Activated T-cell treated with anti-CD3 and anti-CD28 coated beads, Interleukin-2, amount 50 U/mL, for 72 hours (primary cell): ENCODE measurements around the gene PRSS56. TPM values are rescaled to one million over a fixed set of nuclear protein-coding genes. Genes with fewer than 3 reads are reported as not detected.
A peak's percentile ranks its signal among the peaks of the same experiment; 100 is the strongest.

Source experiments
- ATAC-seq, 2 donors: fragments of 150-1000 bp; cut with Tn5 transposase; replicated peaks in 1 of 2; 2 replicates each; pipeline ENCODE4 v1.10.0; 2021; ENCODE audit warnings: moderate library complexity in 2 of 2, mild to moderate bottlenecking in 1 of 2
- DNase-seq, 2 donors: peaks; one replicate each; pipeline ENCODE4 v3.0.0; 2021 to 2022; ENCODE audit warnings: mixed read lengths in 1 of 2
- H3K27ac Mint-ChIP-seq: one replicate; pipeline ENCODE4 v1.8.0; 2022; ENCODE audit warnings: mild to moderate bottlenecking, moderate library complexity, mixed read lengths
- H3K27me3 Mint-ChIP-seq: one replicate; pipeline ENCODE4 v1.8.0; 2022; ENCODE audit warnings: low read depth, mixed read lengths
- H3K36me3 Mint-ChIP-seq, 2 donors: one replicate each; pipeline ENCODE4 v1.8.0; 2022; ENCODE audit warnings: mixed read lengths in 2 of 2, mild to moderate bottlenecking in 1 of 2; ENCODE audit not compliant: insufficient read depth in 2 of 2
- H3K4me1 Mint-ChIP-seq: one replicate; pipeline ENCODE4 v1.8.0; 2022; ENCODE audit warnings: low read depth, mixed read lengths
- H3K4me3 Mint-ChIP-seq, 2 donors: one replicate each; pipeline ENCODE4 v1.8.0; 2022; ENCODE audit warnings: mild to moderate bottlenecking in 2 of 2, mixed read lengths in 2 of 2, moderate library complexity in 2 of 2
- H3K9me3 Mint-ChIP-seq, 2 donors: one replicate each; pipeline ENCODE4 v1.8.0; 2022; ENCODE audit warnings: mixed read lengths in 2 of 2
- total RNA-seq, 2 donors: library from RNA; stranded (reverse); gene quantifications; one replicate each; pipeline ENCODE4 v1.2.3, GENCODE V29; 2022

PRSS56 gene
- under 1 TPM in 1 of 2 donors, not detected in 1; 0.39 TPM for total RNA-seq

DNA sequence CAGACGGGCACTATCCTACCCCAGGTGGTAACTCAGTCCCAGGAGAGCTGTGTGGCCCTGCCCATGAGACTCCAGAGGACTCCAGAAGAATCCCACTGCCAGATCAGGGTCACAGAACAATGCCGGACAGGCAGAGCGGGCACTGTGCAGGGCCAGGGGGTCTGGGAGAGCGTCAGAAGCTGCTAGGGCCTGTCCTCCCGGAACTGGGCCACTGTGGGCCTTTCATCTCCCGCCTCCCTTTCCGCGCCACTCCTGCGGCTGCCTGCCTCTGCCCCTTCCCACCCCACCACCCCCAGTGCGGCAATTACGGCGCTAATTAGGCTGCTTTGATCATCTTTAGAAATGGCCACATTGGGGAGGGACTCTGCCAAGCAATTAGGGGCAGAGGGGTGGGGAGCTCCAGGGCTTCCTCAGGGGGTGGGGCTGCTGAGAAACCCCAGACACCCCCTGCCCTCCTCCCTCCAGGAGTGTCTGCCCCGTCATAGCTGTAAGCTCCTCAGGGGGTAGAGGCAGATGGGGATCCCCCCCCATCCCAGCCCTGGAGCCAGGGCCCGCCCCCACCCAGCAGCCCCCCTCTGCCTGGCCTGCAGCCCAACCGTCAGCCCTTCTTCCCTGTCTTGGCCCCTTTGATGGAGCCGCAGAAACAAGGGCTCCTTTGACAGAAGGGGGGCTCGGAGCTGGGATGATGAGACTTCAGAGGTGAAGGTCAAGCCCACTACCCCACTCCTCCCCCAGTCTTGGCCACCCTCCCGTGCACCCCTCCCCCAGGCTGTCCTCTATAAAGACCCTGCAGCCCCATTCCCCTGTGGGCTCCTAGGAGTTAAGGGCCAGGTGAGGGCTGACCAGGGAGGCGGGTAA is at the start of gene PRSS56:
Gene PRSS56, plus strand, starts transcription at position 808 of the 858 bp plus-strand sequence. CDS start 211 bp downstream, outside the sequence.
- peaks cover 9% of the 10 kb centered on the region for H3K4me1 Mint-ChIP-seq
- no peaks in the 10 kb centered on the region for H3K36me3 Mint-ChIP-seq
- H3K27me3 Mint-ChIP-seq = peaks cover 29% of the 10 kb centered on the region
- no peaks in the 10 kb centered on the region for H3K9me3 Mint-ChIP-seq
- H3K4me3 Mint-ChIP-seq = no peak within 1 kb of the TSS
- H3K27ac Mint-ChIP-seq = no peak within 1 kb of the TSS
- ATAC-seq = no peak
- DNase-seq = no peak

DNA sequence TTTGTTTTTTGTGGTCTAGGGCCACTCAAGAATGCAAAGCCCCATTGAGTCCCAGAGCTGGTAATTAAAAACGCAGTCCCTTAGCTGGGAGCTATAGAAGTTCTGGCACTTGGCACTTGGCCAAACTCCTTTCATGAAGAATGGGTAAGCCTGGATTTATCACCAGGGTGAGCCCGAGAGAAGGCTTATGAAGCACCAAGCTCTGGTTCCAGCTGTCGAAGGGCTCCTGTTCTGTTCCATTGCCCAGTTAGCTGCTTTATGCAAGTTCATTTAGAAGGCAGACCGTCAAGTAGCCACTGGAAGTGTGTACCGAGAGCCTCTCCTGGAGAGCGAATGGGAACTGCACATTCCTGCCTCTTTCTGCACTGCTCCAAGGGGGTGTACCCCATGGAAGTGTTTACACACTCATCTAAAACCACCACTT is 46.7 kb upstream of the PRSS56 start:
- ATAC-seq (no peak), DNase-seq (no peak)
- H3K9me3 Mint-ChIP-seq = peaks cover 12 to 14% of the 10 kb centered on the region in 2 donors
- peaks cover 6% of the 10 kb centered on the region in 2 donors for H3K36me3 Mint-ChIP-seq
- H3K4me3 Mint-ChIP-seq = no peak overlapping the region
- peaks cover 45% of the 10 kb centered on the region for H3K27me3 Mint-ChIP-seq
- H3K27ac Mint-ChIP-seq = no peak overlapping the region
- no peaks in the 10 kb centered on the region for H3K4me1 Mint-ChIP-seq

DNA sequence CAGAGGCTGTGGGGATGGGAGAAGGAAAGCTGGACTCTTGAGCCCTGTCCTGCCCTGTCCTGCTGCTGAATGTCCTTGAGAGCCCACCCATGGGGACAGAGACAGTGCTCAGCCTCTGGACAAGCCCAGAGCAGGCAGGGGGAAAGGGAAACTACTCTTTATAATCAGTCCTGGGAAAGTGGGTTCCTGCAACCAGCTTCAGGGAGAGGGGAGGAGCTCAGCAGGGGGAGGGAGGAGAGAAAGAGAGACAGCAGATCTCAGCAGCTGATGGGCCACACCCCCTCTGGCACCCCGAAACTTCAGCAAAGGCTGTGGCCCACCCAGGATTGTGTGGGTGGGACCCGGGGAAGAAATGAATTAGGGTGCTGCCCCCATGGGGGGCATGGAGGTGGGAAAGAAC is 44.1 kb upstream of the PRSS56 start:
- DNase-seq = no peak
- ATAC-seq = no peak
- Mint-ChIP-seq H3K36me3 (peaks cover 6% of the 10 kb centered on the region in 2 donors), H3K4me3 (no peak overlapping the region), H3K4me1 (no peaks in the 10 kb centered on the region), H3K9me3 (peaks cover 12 to 14% of the 10 kb centered on the region in 2 donors), H3K27ac (no peak overlapping the region), H3K27me3 (peaks cover 28% of the 10 kb centered on the region)

DNA sequence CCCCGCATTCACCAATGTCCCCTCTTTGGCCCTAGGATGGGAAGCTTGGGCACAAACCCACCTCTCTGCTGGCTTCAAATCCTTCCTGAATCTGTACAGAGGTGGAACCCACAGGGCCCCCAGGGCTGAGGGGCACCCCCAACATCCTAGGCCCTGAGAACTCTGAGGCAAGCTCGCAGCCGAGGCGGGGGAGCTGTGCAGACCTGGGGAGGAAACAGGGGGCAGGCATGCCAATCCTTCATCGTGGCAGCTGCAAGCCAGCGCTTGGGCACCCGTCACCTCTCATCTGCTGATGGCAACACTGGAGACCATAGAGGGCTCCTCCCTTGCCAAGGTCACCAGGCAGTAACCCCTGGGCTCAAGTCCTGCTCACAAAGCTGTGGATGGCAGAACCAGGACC is 43.4 kb upstream of the PRSS56 start:
- Mint-ChIP-seq H3K4me1 (no peaks in the 10 kb centered on the region), H3K27ac (no peak overlapping the region), H3K36me3 (peaks cover 4 to 5% of the 10 kb centered on the region in 2 donors), H3K27me3 (peaks cover 21% of the 10 kb centered on the region), H3K9me3 (peaks cover 8 to 10% of the 10 kb centered on the region in 2 donors), H3K4me3 (no peak overlapping the region)
- ATAC-seq (no peak), DNase-seq (no peak)

DNA sequence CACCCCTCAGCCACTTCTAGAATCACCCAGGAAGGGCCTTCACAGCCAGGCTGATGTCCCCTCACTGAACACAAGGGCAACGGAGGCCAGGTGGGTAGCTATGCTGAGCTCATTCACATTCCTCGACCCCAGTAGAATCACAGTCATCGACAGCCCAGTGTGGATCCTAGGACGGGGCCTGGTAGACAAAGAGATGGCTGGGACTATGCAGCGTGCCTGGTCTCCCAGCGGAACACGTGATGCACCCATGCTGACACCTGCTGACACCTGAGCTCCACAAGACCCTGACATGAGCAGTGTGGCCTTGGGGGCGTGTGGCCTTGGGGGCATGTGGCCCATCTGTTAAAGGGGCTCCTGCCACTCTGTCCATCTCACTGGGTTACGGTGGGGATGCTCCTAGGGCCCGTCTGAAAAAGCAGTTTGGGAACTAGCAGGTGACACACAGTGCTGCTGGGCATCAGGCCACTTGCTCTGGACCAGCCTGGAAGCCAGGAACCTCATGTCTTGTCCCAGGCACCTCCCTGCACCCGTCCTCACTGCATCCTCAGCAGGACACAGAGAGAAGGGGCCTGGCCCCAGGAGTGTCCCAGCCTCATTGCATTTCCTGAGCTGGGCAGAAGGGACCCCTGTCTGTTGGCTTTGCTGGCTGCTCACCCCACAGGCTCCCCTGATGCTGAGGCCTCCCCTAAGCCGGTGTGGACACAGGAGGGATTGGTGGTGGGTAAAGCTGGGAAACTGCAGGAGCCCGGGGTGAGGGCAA is 42.3 kb upstream of the PRSS56 start:
- ATAC-seq (no peak), DNase-seq (no peak)
- H3K4me3 Mint-ChIP-seq = no peak overlapping the region
- H3K9me3 Mint-ChIP-seq = peaks cover 1% of the 10 kb centered on the region in 2 donors
- peaks cover under 1 to 2% of the 10 kb centered on the region in 2 donors for H3K36me3 Mint-ChIP-seq
- H3K4me1 Mint-ChIP-seq = no peaks in the 10 kb centered on the region
- H3K27ac Mint-ChIP-seq = no peak overlapping the region
- H3K27me3 Mint-ChIP-seq = peaks cover 10% of the 10 kb centered on the region

DNA sequence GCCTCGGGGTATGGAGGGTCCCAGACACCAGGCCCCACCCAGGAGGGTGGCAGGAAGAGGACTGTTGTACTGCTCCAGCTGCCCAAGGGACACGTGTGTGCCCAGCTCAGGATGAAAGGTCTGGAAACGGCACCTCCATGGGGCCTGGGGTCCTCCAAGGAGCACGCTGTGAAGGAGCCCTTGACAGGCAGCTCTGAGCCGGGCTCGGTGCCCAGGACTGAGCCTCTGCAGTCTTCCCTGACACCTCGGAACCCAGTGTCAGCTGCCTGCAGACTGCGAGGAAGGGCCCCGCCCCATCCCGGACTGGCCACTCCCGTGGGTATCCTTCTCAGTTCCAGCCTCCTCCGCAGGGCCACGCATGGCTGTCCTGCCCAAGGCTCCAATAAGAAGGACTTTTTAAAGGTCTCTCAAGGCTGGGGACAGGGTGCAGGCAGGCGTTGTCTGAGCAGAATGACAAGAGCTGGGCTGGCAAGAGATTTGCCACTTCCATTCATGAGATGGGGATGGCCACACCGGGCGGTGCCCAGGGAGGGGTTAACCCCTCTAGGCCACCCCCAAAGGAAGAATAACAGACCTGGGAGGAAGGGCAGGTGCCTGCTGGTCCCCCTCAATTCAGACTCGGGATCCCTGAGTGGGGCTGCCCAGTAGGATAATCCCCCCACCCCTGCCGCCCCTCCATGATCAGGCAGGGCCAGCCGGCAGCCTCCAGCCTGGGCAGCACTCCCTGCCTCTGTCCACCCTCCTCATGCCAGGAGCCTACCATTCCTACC is 41.4 kb upstream of the PRSS56 start:
- Mint-ChIP-seq H3K36me3 (no peaks in the 10 kb centered on the region), H3K27ac (no peak overlapping the region), H3K4me3 (no peak overlapping the region), H3K27me3 (peaks cover 7% of the 10 kb centered on the region), H3K9me3 (no peaks in the 10 kb centered on the region), H3K4me1 (no peaks in the 10 kb centered on the region)
- DNase-seq (no peak), ATAC-seq (no peak)

DNA sequence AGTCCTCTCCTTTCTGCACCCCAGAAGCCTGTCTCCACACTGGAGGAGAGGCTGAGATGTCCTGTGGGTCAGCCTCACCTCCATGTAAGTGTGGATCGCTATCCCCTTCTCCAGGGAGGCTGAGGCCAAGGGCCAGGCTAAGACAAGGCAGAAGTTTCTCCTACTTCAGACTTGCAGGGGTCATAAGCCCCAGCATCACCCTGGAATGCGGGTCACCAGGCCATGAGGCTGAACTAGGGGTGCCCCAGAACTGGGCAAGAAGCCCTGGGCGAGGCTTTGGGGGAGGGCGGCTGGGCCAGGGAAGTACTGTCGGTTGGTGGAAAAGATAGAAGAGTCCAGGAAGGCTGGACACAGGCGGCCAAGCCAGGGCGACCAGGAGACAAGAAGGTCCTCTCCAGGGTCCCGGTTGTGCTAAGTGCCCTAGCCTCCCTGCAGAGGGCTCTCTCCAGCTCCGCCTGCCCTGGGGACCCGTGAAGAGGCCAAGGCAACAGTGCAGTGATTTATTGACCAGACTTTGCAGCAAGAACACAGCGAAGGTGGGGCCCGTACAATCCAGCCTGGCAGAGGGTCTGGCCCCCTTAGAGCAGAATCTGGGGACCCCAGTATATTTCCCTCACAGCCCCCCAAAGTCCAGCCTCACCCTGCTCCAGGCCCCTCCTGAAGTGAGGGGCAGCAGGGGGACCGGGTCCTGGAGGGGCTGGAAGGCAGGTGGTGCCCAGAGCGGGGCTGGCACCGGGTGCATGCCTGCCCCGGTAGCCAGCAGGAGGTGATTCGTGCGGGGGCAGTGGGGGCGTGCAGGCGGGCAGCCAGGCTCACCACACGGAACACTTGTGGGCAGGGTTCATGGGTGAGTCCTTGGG is 40.6 kb upstream of the PRSS56 start:
- Mint-ChIP-seq H3K27ac (no peak overlapping the region), H3K36me3 (no peaks in the 10 kb centered on the region), H3K9me3 (no peaks in the 10 kb centered on the region), H3K4me3 (no peak overlapping the region), H3K4me1 (no peaks in the 10 kb centered on the region), H3K27me3 (peaks cover 7% of the 10 kb centered on the region)
- DNase-seq = no peak
- no peak for ATAC-seq

DNA sequence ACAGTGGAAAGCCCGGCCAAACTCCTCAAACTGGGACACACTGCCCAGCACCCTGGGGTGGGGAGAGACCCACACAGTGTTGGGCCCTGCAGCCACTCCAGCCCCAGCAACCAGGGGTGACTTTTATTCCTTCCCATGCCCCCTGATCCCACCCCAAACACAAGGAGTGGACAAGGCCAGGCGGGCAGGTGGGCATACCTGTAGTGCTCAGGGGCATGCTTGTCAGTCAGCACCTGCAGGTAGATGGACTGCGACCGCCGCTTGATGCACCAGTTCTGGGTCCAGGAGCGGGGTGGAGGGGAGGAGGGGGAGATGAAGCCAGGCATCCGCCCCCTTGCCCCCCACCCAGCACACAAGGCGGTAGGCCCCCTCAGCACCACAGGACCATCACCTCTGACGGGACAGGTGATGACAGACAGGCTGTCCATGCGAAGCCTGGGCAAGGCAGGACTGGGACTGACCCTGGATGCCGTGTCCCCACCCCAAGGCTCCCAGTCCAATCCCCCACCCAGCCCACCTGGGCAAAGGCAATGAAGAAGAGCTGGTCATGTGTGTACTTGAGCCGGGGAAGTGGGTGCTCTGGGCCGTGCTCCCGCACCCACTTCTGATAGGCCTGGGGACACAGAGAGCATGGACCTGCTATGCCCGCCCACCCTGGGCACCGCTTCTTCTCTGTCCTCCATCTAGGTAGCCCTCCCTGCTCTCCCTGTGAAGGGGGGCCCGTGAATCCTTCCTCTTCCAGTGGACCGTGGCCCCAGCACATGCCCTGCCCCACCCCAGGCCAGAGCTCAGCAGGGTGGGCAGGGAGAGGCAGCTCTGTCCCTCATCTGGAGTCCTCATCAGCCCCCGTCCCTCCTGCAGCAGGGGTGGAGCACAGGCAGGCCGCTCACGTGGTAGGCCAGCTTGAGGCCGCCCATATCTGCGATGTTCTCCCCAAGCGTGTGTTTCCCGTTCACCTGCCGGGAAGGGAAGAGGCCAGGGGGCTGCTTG is 39.7 kb upstream of the PRSS56 start:
- H3K36me3 Mint-ChIP-seq = no peaks in the 10 kb centered on the region
- ATAC-seq (peak in 1 of 2 donors; percentile 5), DNase-seq (no peak)
- no peak overlapping the region for H3K4me3 Mint-ChIP-seq
- H3K9me3 Mint-ChIP-seq = no peaks in the 10 kb centered on the region
- H3K27ac Mint-ChIP-seq = no peak overlapping the region
- H3K27me3 Mint-ChIP-seq = peaks cover 14% of the 10 kb centered on the region
- H3K4me1 Mint-ChIP-seq = no peaks in the 10 kb centered on the region

DNA sequence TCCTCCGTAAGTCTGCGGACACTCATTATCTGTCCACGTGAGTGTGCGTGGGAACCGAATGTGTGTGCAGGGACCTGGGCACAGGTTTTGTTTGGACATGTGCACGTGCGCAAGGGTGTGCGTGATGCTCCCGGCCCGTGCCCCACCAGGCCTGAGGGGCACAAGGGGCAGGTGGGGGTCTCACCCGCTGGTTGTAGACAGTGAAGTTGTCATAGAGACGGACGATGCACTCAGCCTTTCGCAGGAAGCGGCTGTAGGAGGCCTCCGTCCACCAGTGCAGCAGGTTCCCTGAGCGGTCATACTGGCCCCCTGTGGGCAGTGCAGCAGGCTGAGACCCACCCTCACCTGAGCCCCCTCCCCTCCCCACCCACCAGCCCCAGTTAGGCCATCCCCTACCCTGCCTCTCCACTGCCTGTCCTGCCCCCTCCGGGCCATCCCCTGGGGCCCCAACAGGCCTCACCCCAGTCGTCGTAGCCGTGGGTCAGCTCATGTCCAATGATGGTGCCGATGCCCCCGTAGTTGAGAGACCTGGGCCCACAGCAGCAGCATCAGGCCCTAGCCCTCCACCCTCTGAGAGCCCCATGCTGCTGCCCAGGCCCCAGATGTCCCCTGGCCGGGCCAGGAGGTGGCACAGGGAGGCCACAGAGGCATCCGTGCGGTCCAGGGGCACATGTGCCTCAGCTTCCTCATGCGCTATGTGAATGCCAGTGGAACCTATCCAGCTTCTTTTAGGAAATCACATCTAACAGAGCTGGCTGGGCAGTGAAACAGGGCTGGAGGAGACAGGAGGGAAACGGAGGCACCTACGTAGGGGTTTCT is 38.7 kb upstream of the PRSS56 start:
- no peak for DNase-seq
- Mint-ChIP-seq H3K4me3 (no peak overlapping the region), H3K4me1 (no peaks in the 10 kb centered on the region), H3K9me3 (no peaks in the 10 kb centered on the region), H3K27ac (no peak overlapping the region), H3K36me3 (no peaks in the 10 kb centered on the region), H3K27me3 (peaks cover 16% of the 10 kb centered on the region)
- ATAC-seq = no peak

DNA sequence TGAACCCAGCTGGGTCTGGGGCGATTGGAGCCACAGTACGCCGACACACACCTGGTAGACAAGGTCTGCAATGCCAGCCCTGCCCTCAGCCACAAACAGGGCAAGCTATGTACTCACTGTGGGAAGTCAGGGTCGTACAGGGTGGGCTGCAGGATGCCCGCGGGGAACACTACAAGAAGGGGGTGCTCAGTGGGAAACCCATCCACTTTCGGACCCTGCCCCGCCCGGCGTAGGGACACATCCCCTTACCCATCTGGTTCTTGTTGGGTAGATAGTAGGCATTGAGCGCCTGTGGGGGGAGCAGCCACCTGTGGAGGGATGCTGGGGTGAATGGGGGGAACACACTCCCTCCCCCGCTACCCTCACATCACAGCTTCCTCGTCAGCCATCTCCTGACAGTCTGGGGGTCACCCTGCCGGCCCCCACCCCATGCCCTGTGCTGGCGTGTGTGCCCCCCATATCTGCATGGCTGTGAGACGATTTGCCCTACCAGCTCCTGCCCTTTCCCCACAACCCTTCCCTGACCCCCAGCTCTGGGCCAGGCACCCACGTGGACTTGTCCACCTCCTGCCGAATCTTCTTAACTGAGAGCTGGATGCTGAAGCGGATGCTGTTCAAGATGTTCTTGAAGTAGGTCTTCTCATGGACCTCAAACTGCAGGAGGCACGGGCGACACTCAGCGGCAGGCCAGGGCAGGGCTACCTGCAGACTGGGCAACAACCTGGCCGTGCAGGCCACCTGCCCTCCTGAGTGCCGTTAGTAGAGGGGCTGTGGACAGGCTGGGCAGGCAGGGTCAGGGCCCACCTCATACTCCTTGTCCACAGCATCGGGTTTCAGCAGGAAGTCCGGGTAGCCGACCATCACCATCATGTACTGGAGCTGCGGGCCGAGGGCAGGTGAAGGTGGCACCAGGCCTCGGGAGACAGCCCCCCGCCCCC is 37.6 kb upstream of the PRSS56 start:
- Mint-ChIP-seq H3K4me3 (no peak overlapping the region), H3K9me3 (no peaks in the 10 kb centered on the region), H3K27me3 (peaks cover 16% of the 10 kb centered on the region), H3K36me3 (no peaks in the 10 kb centered on the region), H3K27ac (no peak overlapping the region), H3K4me1 (no peaks in the 10 kb centered on the region)
- ATAC-seq (no peak), DNase-seq (no peak)
